NCI-H1092 (cell line): ENCODE measurements around the gene SLC5A12.
"Not testable (repeated sequence)": the region's sequence is repeated elsewhere in the genome, so short reads cannot be mapped to it uniquely, and the experiment has no call there.

Experiments used
- DNase-seq: peaks from one replicate; lab custom pipeline; 2025; lab: John Stamatoyannopoulos, UW

Gene SLC5A12

GRCh38 chr11:26651916-26652315 is 69.9 kb downstream of the SLC5A12 start:
- DNase-seq = no peak

- DNase-seq = peak; percentile 45
These were observed 72.0 kb downstream of the SLC5A12 start for GRCh38 chr11:26649884-26650283.

GRCh38 chr11:26643314-26643713 is 78.5 kb downstream of the SLC5A12 start:
- not testable (repeated sequence) for DNase-seq

GRCh38 chr11:26632691-26633159 is 89.1 kb downstream of the SLC5A12 start:
- DNase-seq = no peak

GRCh38 chr11:26626346-26626745 is 95.5 kb downstream of the SLC5A12 start:
- DNase-seq = no peak

- no peak for DNase-seq
These were observed 98.7 kb downstream of the SLC5A12 start for GRCh38 chr11:26623076-26623659.

- no peak for DNase-seq
These were observed 99.7 kb downstream of the SLC5A12 start for GRCh38 chr11:26622181-26622580.

GRCh38 chr11:26621132-26621531 is 100.7 kb downstream of the SLC5A12 start:
- DNase-seq = no peak

- no peak for DNase-seq
These were observed 101.4 kb downstream of the SLC5A12 start for GRCh38 chr11:26620282-26621045.

GRCh38 chr11:26618441-26618840 is 103.4 kb downstream of the SLC5A12 start:
- DNase-seq = no peak
